Esophagus squamous epithelium (tissue), 5 donors: Measurements from ENCODE around the gene CDC14A. TPM values are rescaled to one million over a fixed set of nuclear protein-coding genes. Genes with fewer than 3 reads are reported as not detected.
"Not testable (repeated sequence)": the region's sequence is repeated elsewhere in the genome, so short reads cannot be mapped to it uniquely, and the experiment has no call there.

ENCODE experiments used
- DNase-seq: peaks from one replicate; lab custom pipeline; 2025; lab: John Stamatoyannopoulos, UW
- H3K27ac ChIP-seq, 4 donors: fragments of 200-600 bp; sonication (generic); one replicate each; pipeline ENCODE4 v1.5.1; 2016 to 2019; ENCODE audit warnings: mild to moderate bottlenecking in 1 of 4
- H3K27me3 ChIP-seq, 4 donors: fragments of 200-600 bp; sonication (generic); 1 replicate in 3 of 4; 2 replicates in 1 of 4; pipeline versions ENCODE4 v1.5.1 to v1.6.0; 2017 to 2021; ENCODE audit warnings: antibody characterized with exemption in 1 of 4
- H3K36me3 ChIP-seq, 3 donors: fragments of 200-600 bp; sonication (generic); one replicate each; pipeline ENCODE4 v1.5.1; 2016 to 2019
- H3K4me1 ChIP-seq, 3 donors: fragments of 200-600 bp; sonication (generic); one replicate each; pipeline ENCODE4 v1.5.1; 2017 to 2019
- H3K4me3 ChIP-seq, 4 donors: fragments of 200-600 bp; sonication (generic); 1 replicate in 3 of 4; 2 replicates in 1 of 4; pipeline ENCODE4 v1.5.1; 2016 to 2019; ENCODE audit warnings: mild to moderate bottlenecking in 2 of 4, moderate library complexity in 1 of 4
- H3K9me3 ChIP-seq, 3 donors: fragments of 200-600 bp; sonication (generic); one replicate each; pipeline ENCODE4 v1.5.1; 2016 to 2019
- CTCF ChIP-seq, 6 experiments: fragments of 450-650 bp in 4 of 6; fragments of 200-600 bp in 2 of 6; sonication (generic) in 2 of 6; IDR thresholded peaks; one replicate each; pipeline ENCODE4 v1.5.1; 2016 to 2019; ENCODE audit warnings: antibody characterized with exemption in 6 of 6, mild to moderate bottlenecking in 4 of 6, moderate library complexity in 4 of 6
- POLR2A ChIP-seq, 4 donors: fragments of 450-650 bp; IDR thresholded peaks; one replicate each; pipeline ENCODE4 v1.6.1; 2017; ENCODE audit warnings: antibody characterized with exemption in 4 of 4, mild to moderate bottlenecking in 4 of 4, moderate library complexity in 3 of 4
- WGBS, 2 donors: methylation state at CpG; one replicate each; pipeline ENCODE4 v1.1.5; 2018; 5-methylcytosine and 5-hydroxymethylcytosine counted together
- intact Hi-C: fragments of 100-400 bp; cut with DNase I; formaldehyde crosslinking; loops from one replicate; pipeline ENCODE4 v1.15.0; 2022
- total RNA-seq, 4 donors: library from RNA; depleted of rRNA; stranded (reverse); fragments of >200 nt; gene quantifications; one replicate each; pipeline ENCODE4 v1.1.0, GENCODE V29; 2016
- donor health status: DM: yes; HTN: yes; CAD: no.

Gene CDC14A
- total RNA-seq, 4 donors from 2014 or later = 3.0 to 8.6 (median 4.3) TPM

- DNase-seq = no peak
- 46 to 63% methylated on average over 1 of the region's 1 CpG for WGBS, 2 donors
Measured at GRCh38 chr1:100335436-100335835, 16.9 kb upstream of the CDC14A start.

GRCh38 chr1:100337878-100338277, 14.4 kb upstream of the CDC14A start:
- H3K4me1 ChIP-seq, H3K4me3 ChIP-seq, H3K36me3 ChIP-seq, DNase-seq, H3K27ac ChIP-seq, H3K9me3 ChIP-seq, H3K27me3 ChIP-seq, intact Hi-C loops: not testable (repeated sequence)
- 89 to 93% methylated on average over 5 of the region's 5 CpGs for WGBS, 2 donors

More at GRCh38 chr1:100335436-100335835, 16.9 kb upstream of the CDC14A start:
- no peak for TF ChIP-seq CTCF (IDR thresholded peaks at IDR 0.05)
- TF ChIP-seq POLR2A (IDR thresholded peaks at IDR 0.05) = no peak
- H3K9me3 ChIP-seq = no peaks in the 10 kb centered on the region
- no peaks in the 10 kb centered on the region for H3K36me3 ChIP-seq
- H3K27me3 ChIP-seq = no peaks in the 10 kb centered on the region
- H3K4me3 ChIP-seq = no peak overlapping the region
- H3K27ac ChIP-seq = no peak overlapping the region
- intact Hi-C loops = no loop called here
- no peaks in the 10 kb centered on the region for H3K4me1 ChIP-seq

GRCh38 chr1:100339735-100340134, 12.6 kb upstream of the CDC14A start:
- DNase-seq, H3K4me1 ChIP-seq, H3K9me3 ChIP-seq, H3K27me3 ChIP-seq, intact Hi-C loops, H3K27ac ChIP-seq, H3K4me3 ChIP-seq, H3K36me3 ChIP-seq: not testable (repeated sequence)
- WGBS, 2 donors = 81% methylated on average over 4 to 6 of the region's 6 CpGs

GRCh38 chr1:100340494-100340893, 11.8 kb upstream of the CDC14A start:
- no peak overlapping the region for H3K27ac ChIP-seq
- no peak overlapping the region for H3K4me3 ChIP-seq
- no peaks in the 10 kb centered on the region for H3K4me1 ChIP-seq
- no peaks in the 10 kb centered on the region for H3K9me3 ChIP-seq
- no peak for DNase-seq
- 82 to 100% methylated on average over 1 of the region's 1 CpG for WGBS, 2 donors
- intact Hi-C loops = no loop called here
- TF ChIP-seq POLR2A (IDR thresholded peaks at IDR 0.05) (no peak), CTCF (IDR thresholded peaks at IDR 0.05) (no peak)
- no peaks in the 10 kb centered on the region for H3K36me3 ChIP-seq
- no peaks in the 10 kb centered on the region for H3K27me3 ChIP-seq

- Histone ChIP-seq H3K4me1 (no peaks in the 10 kb centered on the region), H3K27me3 (no peaks in the 10 kb centered on the region), H3K4me3 (no peak overlapping the region), H3K9me3 (no peaks in the 10 kb centered on the region), H3K27ac (no peak overlapping the region), H3K36me3 (no peaks in the 10 kb centered on the region)
- intact Hi-C loops = no loop called here
- TF ChIP-seq CTCF (IDR thresholded peaks at IDR 0.05) = no peak
- TF ChIP-seq POLR2A (IDR thresholded peaks at IDR 0.05) = no peak
- 90 to 100% methylated on average over 1 to 2 of the region's 2 CpGs for WGBS, 2 donors
- no peak for DNase-seq
Measured at GRCh38 chr1:100342348-100342747, 10.0 kb upstream of the CDC14A start.

GRCh38 chr1:100343897-100344296, 8.4 kb upstream of the CDC14A start:
- no peak overlapping the region for H3K27ac ChIP-seq
- intact Hi-C loops = no loop called here
- H3K4me1 ChIP-seq = no peaks in the 10 kb centered on the region
- H3K27me3 ChIP-seq = no peaks in the 10 kb centered on the region
- no peaks in the 10 kb centered on the region for H3K36me3 ChIP-seq
- WGBS, 2 donors = 72% methylated on average over 3 of the region's 3 CpGs
- no peak for TF ChIP-seq POLR2A (IDR thresholded peaks at IDR 0.05)
- no peak for TF ChIP-seq CTCF (IDR thresholded peaks at IDR 0.05)
- no peak overlapping the region for H3K4me3 ChIP-seq
- DNase-seq = no peak
- H3K9me3 ChIP-seq = no peaks in the 10 kb centered on the region
